Progenitor cell of endocrine pancreas (in vitro differentiated cells): ENCODE data around the gene MSH6. TPM values are rescaled to one million over a fixed set of nuclear protein-coding genes. Genes with fewer than 3 reads are reported as not detected.
A peak's percentile ranks its signal among the peaks of the same experiment; 100 is the strongest.

ENCODE experiments used
- DNase-seq: peaks from one replicate; pipeline ENCODE4 v3.0.0; 2021; ENCODE audit warnings: low spot score; ENCODE audit not compliant: unreplicated experiment
- H3K27ac Mint-ChIP-seq: 2 replicates; pipeline ENCODE4 v1.8.0; 2021; ENCODE audit warnings: mild to moderate bottlenecking, moderate library complexity, mixed read lengths
- H3K27me3 Mint-ChIP-seq: 2 replicates; pipeline ENCODE4 v1.8.0; 2021; ENCODE audit warnings: mixed read lengths
- H3K36me3 Mint-ChIP-seq: 2 replicates; pipeline ENCODE4 v1.8.0; 2022; ENCODE audit warnings: mixed read lengths; ENCODE audit not compliant: insufficient read depth
- H3K4me1 Mint-ChIP-seq: 2 replicates; pipeline ENCODE4 v1.8.0; 2021; ENCODE audit warnings: low read depth, mixed read lengths
- H3K4me3 Mint-ChIP-seq: 2 replicates; pipeline ENCODE4 v1.8.0; 2021; ENCODE audit warnings: low read depth, mild to moderate bottlenecking, moderate library complexity, mixed read lengths
- H3K9me3 Mint-ChIP-seq: 2 replicates; pipeline ENCODE4 v1.8.0; 2021; ENCODE audit warnings: low read depth, mixed read lengths
- CTCF ChIP-seq: fragments of 200-600 bp; sonication (generic); IDR thresholded peaks from one replicate; pipeline ENCODE4 v1.5.0; 2021; ENCODE audit warnings: antibody characterized with exemption, mild to moderate bottlenecking; ENCODE audit not compliant: unreplicated experiment
- total RNA-seq: library from RNA; stranded (reverse); gene quantifications from 2 replicates; pipeline ENCODE4 v1.2.1, GENCODE V29; 2021

The MSH6 gene
- total RNA-seq, 1 donor from 2014 or later = 163 TPM

DNA sequence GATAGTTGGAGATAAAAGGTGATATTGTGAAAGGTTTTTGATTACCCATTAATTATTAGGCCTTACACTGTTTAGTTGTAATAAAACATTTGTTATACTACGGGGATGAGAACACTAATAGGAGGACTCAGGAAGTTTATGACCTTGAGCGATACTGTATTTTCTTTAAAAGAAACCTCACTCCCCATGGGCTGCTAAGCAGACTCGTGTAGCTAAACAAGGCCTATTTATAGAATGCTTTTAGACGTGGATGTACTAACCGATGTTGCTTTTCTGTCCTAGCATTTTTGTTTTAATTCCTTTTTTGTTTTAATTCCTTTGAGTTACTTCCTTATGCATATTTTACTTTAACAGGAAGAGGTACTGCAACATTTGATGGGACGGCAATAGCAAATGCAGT lies 22.9 kb downstream of the MSH6 start:
- Mint-ChIP-seq H3K36me3 (peaks cover 38% of the 10 kb centered on the region), H3K4me1 (no peaks in the 10 kb centered on the region), H3K27ac (no peak overlapping the region), H3K27me3 (no peaks in the 10 kb centered on the region), H3K9me3 (peaks cover 5% of the 10 kb centered on the region), H3K4me3 (no peak overlapping the region)
- TF ChIP-seq CTCF = no peak
- DNase-seq = no peak

DNA sequence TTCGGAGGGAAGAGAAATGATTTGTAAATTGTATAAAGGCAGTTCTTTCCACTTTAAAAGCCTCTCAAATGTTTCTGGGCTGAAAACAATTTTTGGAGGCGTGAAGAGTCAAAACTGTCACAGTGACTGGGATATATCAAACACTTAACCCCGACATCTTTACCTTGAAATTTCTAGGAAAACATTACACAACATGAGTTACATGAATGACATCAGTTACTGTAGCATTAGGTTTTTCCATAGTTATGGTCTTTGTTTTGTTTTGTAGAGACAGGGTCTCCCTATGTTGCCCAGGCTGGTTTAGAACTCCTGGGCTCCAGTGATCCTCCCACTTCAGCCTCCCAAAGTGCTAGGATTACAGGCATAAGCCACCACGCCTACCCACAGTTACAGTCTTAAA lies 25.7 kb downstream of the MSH6 start:
- TF ChIP-seq CTCF = no peak
- H3K4me1 Mint-ChIP-seq = no peaks in the 10 kb centered on the region
- no peak for DNase-seq
- H3K27me3 Mint-ChIP-seq = no peaks in the 10 kb centered on the region
- no peaks in the 10 kb centered on the region for H3K9me3 Mint-ChIP-seq
- no peak overlapping the region for H3K4me3 Mint-ChIP-seq
- no peak overlapping the region for H3K27ac Mint-ChIP-seq
- peaks cover 31% of the 10 kb centered on the region for H3K36me3 Mint-ChIP-seq

GRCh38 chr2:47809903-47810302 lies 27.0 kb downstream of the MSH6 start:
- Mint-ChIP-seq H3K27ac (no peak overlapping the region), H3K36me3 (peaks cover 29% of the 10 kb centered on the region), H3K9me3 (peaks cover 3% of the 10 kb centered on the region), H3K4me3 (no peak overlapping the region), H3K4me1 (no peaks in the 10 kb centered on the region), H3K27me3 (no peaks in the 10 kb centered on the region)
- TF ChIP-seq CTCF = no peak
- no peak for DNase-seq

- no peak overlapping the region for H3K4me3 Mint-ChIP-seq
- H3K27ac Mint-ChIP-seq = peak overlapping the region; percentile 86
- peaks cover 3% of the 10 kb centered on the region for H3K9me3 Mint-ChIP-seq
- no peak for TF ChIP-seq CTCF
- no peak for DNase-seq
- peaks cover 36% of the 10 kb centered on the region for H3K36me3 Mint-ChIP-seq
- no peaks in the 10 kb centered on the region for H3K4me1 Mint-ChIP-seq
- no peaks in the 10 kb centered on the region for H3K27me3 Mint-ChIP-seq
Observed at GRCh38 chr2:47810850-47811249, 27.9 kb downstream of the MSH6 start.

DNA sequence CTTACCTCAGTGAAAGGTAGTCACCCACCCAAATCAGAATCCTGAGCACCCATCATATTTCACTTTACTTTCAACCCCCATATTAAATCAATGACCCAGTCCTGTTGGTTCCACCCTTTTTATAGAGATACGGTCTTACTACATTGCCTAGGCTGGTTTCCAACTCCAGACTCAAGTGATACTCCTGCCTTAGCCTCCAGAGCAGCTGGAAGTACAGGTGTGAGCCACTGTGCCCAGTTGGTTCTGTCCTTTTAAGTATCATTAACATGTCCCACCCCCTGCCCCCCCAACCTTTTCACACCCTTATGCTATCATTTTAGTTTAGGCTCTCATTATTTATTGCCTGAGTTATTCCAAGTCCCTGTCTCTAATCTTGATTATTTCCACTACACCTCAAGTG lies 28.7 kb downstream of the MSH6 start:
- Mint-ChIP-seq H3K36me3 (peaks cover 33% of the 10 kb centered on the region), H3K27ac (peak overlapping the region; percentile 72)

More for the DNA sequence above, 28.7 kb downstream of the MSH6 start:
- no peak for DNase-seq
- Mint-ChIP-seq H3K4me1 (no peaks in the 10 kb centered on the region), H3K27me3 (no peaks in the 10 kb centered on the region), H3K9me3 (peaks cover 3% of the 10 kb centered on the region), H3K4me3 (no peak overlapping the region)
- TF ChIP-seq CTCF = no peak
